HepG2 (cell line): ENCODE measurements around the gene CCDC86. TPM values are rescaled to one million over a fixed set of nuclear protein-coding genes. Genes with fewer than 3 reads are reported as not detected.

Experiments
- AHDC1 ChIP-seq: sonication (generic); formaldehyde crosslinking; IDR thresholded peaks from 2 replicates; pipeline ENCODE4 v1.5.1; 2020; ENCODE audit warnings: mild to moderate bottlenecking, missing genetic modification reagents, borderline replicate concordance
- CENPX ChIP-seq: sonication (generic); formaldehyde crosslinking; IDR thresholded peaks from 2 replicates; pipeline ENCODE4 v1.9.0; 2021; ENCODE audit warnings: mild to moderate bottlenecking, missing genetic modification reagents, moderate library complexity
- FOXO1 ChIP-seq: sonication (generic); formaldehyde crosslinking; IDR thresholded peaks from 2 replicates; pipeline ENCODE4 v1.4.0; 2020; ENCODE audit warnings: missing genetic modification reagents
- FUBP1 ChIP-seq: sonication (generic); formaldehyde crosslinking; IDR thresholded peaks from 2 replicates; pipeline ENCODE4 v1.5.1; 2020; ENCODE audit warnings: missing genetic modification reagents, mild to moderate bottlenecking, borderline replicate concordance
- GFI1 ChIP-seq: sonication (generic); formaldehyde crosslinking; IDR thresholded peaks from 2 replicates; pipeline ENCODE4 v1.5.0; 2020; ENCODE audit warnings: missing genetic modification reagents, mild to moderate bottlenecking, borderline replicate concordance
- ISL2 ChIP-seq: sonication (generic); formaldehyde crosslinking; IDR thresholded peaks from 2 replicates; pipeline ENCODE4 v1.5.0; 2020; ENCODE audit warnings: missing genetic modification reagents
- MATR3 ChIP-seq: sonication (generic); formaldehyde crosslinking; IDR thresholded peaks from 2 replicates; pipeline ENCODE4 v1.4.0; 2020; ENCODE audit warnings: missing genetic modification reagents
- RFXANK ChIP-seq: IDR thresholded peaks from 2 replicates; pipeline ENCODE4 v1.6.1; 2016
- TARDBP ChIP-seq: sonication (generic); formaldehyde crosslinking; IDR thresholded peaks from 2 replicates; pipeline ENCODE4 v1.8.0; 2022; ENCODE audit warnings: mild to moderate bottlenecking, missing genetic modification reagents
- TRIM24 ChIP-seq: sonication (generic); formaldehyde crosslinking; IDR thresholded peaks from 2 replicates; pipeline ENCODE4 v1.8.0; 2022; ENCODE audit warnings: mild to moderate bottlenecking, missing genetic modification reagents
- ZBED4 ChIP-seq: sonication (generic); formaldehyde crosslinking; IDR thresholded peaks from 2 replicates; pipeline ENCODE4 v1.4.0; 2020; ENCODE audit warnings: missing genetic modification reagents, borderline replicate concordance
- ZBTB8A ChIP-seq: sonication (generic); formaldehyde crosslinking; IDR thresholded peaks from 2 replicates; pipeline ENCODE4 v1.4.0; 2020; ENCODE audit warnings: mild to moderate bottlenecking, low read depth, missing genetic modification reagents, borderline replicate concordance
- ZFAT ChIP-seq: sonication (generic); formaldehyde crosslinking; conservative IDR thresholded peaks from 2 replicates; pipeline ENCODE4 v1.8.1; 2023; ENCODE audit warnings: missing genetic modification reagents, inconsistent platforms
- ZNF367 ChIP-seq: sonication (generic); formaldehyde crosslinking; IDR thresholded peaks from 2 replicates; pipeline ENCODE4 v1.4.0; 2020; ENCODE audit warnings: missing genetic modification reagents, borderline replicate concordance
- ZNF800 ChIP-seq: sonication (generic); formaldehyde crosslinking; IDR thresholded peaks from 2 replicates; pipeline ENCODE4 v1.4.0; 2020; ENCODE audit warnings: missing genetic modification reagents
- polyA plus RNA-seq, 8 experiments: library from polyadenylated mRNA; depleted of rRNA in 3 of 8; stranded (reverse) in 7 of 8; unstranded in 1 of 8; fragments of >200 nt; fragmentation: Illumina TruSeq in 4 of 8; extraction: Trizol in 4 of 8; gene quantifications; 2 replicates each; pipeline versions ENCODE4 v1.2.1 to v1.2.3, GENCODE V29; 2011 to 2016; ENCODE audit warnings: low read depth in 4 of 8, missing spikeins in 1 of 8, mixed read lengths in 1 of 8; ENCODE audit not compliant: insufficient read depth in 1 of 8
- total RNA-seq, 5 experiments: library from RNA; depleted of rRNA; stranded (reverse); fragments of >200 nt; fragmentation: Illumina TruSeq; extraction: Trizol; gene quantifications; 2 replicates each; pipeline ENCODE4 v1.2.3, GENCODE V29; 2016; ENCODE audit warnings: low read depth in 1 of 5

Gene CCDC86
- total and polyA plus RNA-seq, 2 of the 13 experiments (the other 11 are each of a cell fraction or from before 2014, with no cell fraction given) = 33.8 to 37.6 TPM

GRCh38 chr11:60841797-60842667 is at the start of gene CCDC86 (continued):
- TF ChIP-seq ZNF367 (CRISPR knock-in tag) (no peak), TRIM24 (CRISPR knock-in tag) (no peak), ZBTB8A (CRISPR knock-in tag) (no peak), AHDC1 (CRISPR knock-in tag) (no peak), ZFAT (CRISPR knock-in tag) (no peak), RFXANK (0 out of 2 replicates have a peak, but pooled peaks have one; percentile 74), ISL2 (peak; percentile 80; the same call in 1 of the 2 replicates), GFI1 (CRISPR knock-in tag) (peak; percentile 69; the same call in 1 of the 2 replicates), TARDBP (peak; percentile 86), MATR3 (CRISPR knock-in tag) (no peak), ZNF800 (CRISPR knock-in tag) (peak; percentile 25), ZBED4 (CRISPR knock-in tag) (0 out of 2 replicates have a peak, but pooled peaks have one; percentile 43), FUBP1 (CRISPR knock-in tag) (no peak), FOXO1 (peak; percentile 88), CENPX (CRISPR knock-in tag) (no peak)
